ENCODE measurements around the gene SPATS2L.

DNA sequence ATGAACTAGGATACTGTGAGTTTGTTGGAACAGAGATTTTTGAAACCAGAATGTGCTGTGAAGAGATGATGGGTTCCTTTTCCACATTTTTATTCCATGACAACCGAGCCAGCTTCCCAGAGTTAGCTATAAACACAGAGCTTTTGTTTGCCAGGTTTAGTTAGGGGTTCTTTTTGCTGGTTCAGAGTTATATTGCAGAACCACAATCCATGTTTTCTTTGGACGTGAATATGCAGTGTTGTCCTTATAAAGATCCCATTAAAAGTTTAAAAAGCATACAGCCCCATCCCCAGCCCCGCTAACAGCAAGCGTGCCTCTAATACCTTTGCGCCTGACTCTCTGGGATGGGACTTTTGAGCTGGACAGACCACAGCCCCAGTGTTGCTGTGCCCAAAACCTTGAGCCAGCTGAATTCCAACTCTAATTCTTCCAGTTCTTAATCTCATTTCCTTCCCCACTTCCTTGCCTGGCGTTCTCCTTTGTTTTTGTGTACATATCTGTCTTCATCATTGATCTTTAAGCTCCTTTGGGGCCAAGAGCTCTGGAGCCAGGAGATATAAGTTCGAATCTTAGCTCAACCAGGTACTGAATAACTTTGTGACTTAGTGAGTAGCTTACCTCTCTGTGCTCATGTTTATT lies 72.3 kb downstream of the SPATS2L start:
- TF ChIP-seq CTCF (conservative IDR thresholded peaks at IDR 0.05; ENCODE audit: low read depth, low read length) (no peak), EZH2 (IDR thresholded peaks at IDR 0.05; ENCODE audit: low read length, unreplicated experiment) (no peak)
